Stomach (tissue), 4 donors: Measurements from ENCODE around the gene C1QTNF5.

Experiments used
- POLR2AphosphoS5 ChIP-seq, 3 donors: sonication (generic); formaldehyde crosslinking; IDR thresholded peaks; one replicate each; pipeline ENCODE4 v1.6.1; 2016; ENCODE audit warnings: antibody characterized with exemption in 3 of 3
- TF ChIP-seq, protein P1 (sequence below), 7 experiments: fragments of 450-650 bp in 4 of 7; fragments of 200-600 bp in 3 of 7; sonication (generic) in 3 of 7; IDR thresholded peaks; one replicate each; pipeline ENCODE4 v1.5.1; 2016 to 2019; ENCODE audit warnings: antibody characterized with exemption in 7 of 7, control low read depth in 2 of 7, mild to moderate bottlenecking in 1 of 7

DNA sequence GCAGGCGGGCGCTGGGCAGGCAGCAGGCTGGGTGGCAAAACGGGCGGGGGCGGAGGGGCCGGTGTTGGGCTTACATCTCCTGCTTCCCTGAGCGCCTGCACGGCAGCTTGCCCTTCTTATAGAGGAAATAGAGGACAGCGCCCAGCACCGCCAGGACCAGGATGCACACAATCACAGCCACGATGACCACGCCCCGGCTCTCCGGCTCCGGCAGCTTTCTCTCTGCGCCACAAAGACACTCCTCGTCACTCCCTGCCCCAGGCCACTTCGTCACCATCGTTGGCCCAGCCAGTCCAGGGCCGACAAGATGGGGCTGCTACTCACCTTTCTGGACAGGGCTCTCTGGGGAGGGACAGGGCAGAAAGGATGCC lies 30.0 kb downstream of the C1QTNF5 start:
- TF ChIP-seq, protein P1, sequence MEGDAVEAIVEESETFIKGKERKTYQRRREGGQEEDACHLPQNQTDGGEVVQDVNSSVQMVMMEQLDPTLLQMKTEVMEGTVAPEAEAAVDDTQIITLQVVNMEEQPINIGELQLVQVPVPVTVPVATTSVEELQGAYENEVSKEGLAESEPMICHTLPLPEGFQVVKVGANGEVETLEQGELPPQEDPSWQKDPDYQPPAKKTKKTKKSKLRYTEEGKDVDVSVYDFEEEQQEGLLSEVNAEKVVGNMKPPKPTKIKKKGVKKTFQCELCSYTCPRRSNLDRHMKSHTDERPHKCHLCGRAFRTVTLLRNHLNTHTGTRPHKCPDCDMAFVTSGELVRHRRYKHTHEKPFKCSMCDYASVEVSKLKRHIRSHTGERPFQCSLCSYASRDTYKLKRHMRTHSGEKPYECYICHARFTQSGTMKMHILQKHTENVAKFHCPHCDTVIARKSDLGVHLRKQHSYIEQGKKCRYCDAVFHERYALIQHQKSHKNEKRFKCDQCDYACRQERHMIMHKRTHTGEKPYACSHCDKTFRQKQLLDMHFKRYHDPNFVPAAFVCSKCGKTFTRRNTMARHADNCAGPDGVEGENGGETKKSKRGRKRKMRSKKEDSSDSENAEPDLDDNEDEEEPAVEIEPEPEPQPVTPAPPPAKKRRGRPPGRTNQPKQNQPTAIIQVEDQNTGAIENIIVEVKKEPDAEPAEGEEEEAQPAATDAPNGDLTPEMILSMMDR (IDR thresholded peaks at IDR 0.05): no peak
- no peak for TF ChIP-seq POLR2AphosphoS5 (IDR thresholded peaks at IDR 0.05)
